ENCODE measurements around the gene B9D1.
A peak's percentile ranks its signal among the peaks of the same experiment; 100 is the strongest.
"Not testable (repeated sequence)": the region's sequence is repeated elsewhere in the genome, so short reads cannot be mapped to it uniquely, and the experiment has no call there.

B9D1 gene

GRCh38 chr17:19357761-19358160, 4.8 kb downstream of the B9D1 start:
- DNase-seq, result no peak

GRCh38 chr17:19357351-19357750, 5.2 kb downstream of the B9D1 start:
- DNase-seq, result no peak

- DNase-seq, result no peak
Measured at GRCh38 chr17:19354748-19355147, 7.8 kb downstream of the B9D1 start.

GRCh38 chr17:19353401-19353800, 9.1 kb downstream of the B9D1 start:
- DNase-seq, result not testable (repeated sequence)

GRCh38 chr17:19348806-19349205, 13.7 kb downstream of the B9D1 start:
- DNase-seq, result no peak

GRCh38 chr17:19348081-19348650, 14.4 kb downstream of the B9D1 start:
- DNase-seq, result no peak

GRCh38 chr17:19347323-19348080, 15.0 kb downstream of the B9D1 start:
- no peak for DNase-seq

GRCh38 chr17:19346351-19347255, 15.9 kb downstream of the B9D1 start:
- DNase-seq, result peak; percentile 84

- DNase-seq, result no peak
Measured at GRCh38 chr17:19345486-19346350, 16.8 kb downstream of the B9D1 start.

GRCh38 chr17:19345067-19345460, 17.5 kb downstream of the B9D1 start:
- no peak for DNase-seq

GRCh38 chr17:19344311-19345066, 18.0 kb downstream of the B9D1 start:
- no peak for DNase-seq

GRCh38 chr17:19343671-19344151, 18.8 kb downstream of the B9D1 start:
- DNase-seq, result no peak

- DNase-seq, result no peak
Measured at GRCh38 chr17:19343256-19343630, 19.3 kb downstream of the B9D1 start.

- no peak for DNase-seq
Measured at GRCh38 chr17:19342611-19343255, 19.8 kb downstream of the B9D1 start.

- peak; percentile 65 for DNase-seq
Measured at GRCh38 chr17:19341641-19342610, 20.6 kb downstream of the B9D1 start.

- no peak for DNase-seq
Measured at GRCh38 chr17:19341211-19341631, 21.3 kb downstream of the B9D1 start.

- no peak for DNase-seq
Measured at GRCh38 chr17:19339341-19339815, 23.1 kb downstream of the B9D1 start.

- DNase-seq, result peak; percentile 26
Measured at GRCh38 chr17:19338031-19338990, 24.2 kb downstream of the B9D1 start.

All from fibroblast of skin of scalp (primary cell).